ENCODE measurements around the gene OR10G4.

Gene OR10G4

DNA sequence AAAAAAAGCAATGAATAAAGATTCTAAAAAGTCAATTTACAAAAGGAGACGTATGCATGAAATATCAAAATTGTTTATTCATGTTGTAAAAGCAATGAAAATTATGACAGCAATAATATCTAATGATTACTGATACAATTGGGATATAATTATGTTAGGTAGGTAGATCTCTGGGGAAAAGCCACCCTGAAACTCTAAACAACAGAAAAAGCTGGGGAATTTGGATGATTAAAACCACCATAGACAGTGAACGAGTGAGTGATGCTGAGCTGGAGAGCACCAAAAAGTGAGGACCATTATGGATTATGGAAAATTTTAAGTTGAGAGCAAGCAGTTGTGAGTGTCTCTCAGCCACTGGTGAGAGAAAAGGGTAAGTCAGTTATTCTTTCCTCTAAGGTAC is 13.7 kb downstream of the OR10G4 start, which contains the start of gene OR10G8:
Gene OR10G8, plus strand, starts transcription at position 301 of the 400 bp plus-strand sequence. CDS start 2,825 bp downstream, outside the sequence.
- H3K4me3 ChIP-seq (ENCODE audit: low read length), result no peak within 1 kb of the TSS
- no peak for DNase-seq (ENCODE audit: low read depth)
- no peak for TF ChIP-seq CTCF (conservative IDR thresholded peaks at IDR 0.05; ENCODE audit: low read length)

DNA sequence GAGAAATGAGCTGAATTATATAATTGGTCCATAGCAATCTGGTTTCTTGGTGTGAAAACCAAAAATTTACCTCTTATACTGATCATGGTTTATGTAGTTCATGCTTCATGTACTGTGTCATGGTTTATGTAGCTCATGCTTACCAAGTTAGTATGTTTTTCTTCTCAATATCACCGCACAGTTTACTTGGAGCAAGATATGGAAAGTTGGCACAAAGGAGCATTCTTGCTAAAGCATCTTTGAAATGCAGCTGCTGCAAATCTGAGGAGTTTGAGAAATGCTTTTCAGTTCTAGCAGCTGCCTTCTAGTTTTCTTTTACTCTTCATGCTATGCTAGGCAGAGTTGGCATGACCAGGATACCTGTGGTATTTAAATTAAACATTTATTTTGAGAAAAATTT is 23.9 kb downstream of the OR10G4 start:
- H3K4me3 ChIP-seq (ENCODE audit: low read length), result no peak overlapping the region
- DNase-seq (ENCODE audit: low read depth), result no peak
- no peak for TF ChIP-seq CTCF (conservative IDR thresholded peaks at IDR 0.05; ENCODE audit: low read length)

DNA sequence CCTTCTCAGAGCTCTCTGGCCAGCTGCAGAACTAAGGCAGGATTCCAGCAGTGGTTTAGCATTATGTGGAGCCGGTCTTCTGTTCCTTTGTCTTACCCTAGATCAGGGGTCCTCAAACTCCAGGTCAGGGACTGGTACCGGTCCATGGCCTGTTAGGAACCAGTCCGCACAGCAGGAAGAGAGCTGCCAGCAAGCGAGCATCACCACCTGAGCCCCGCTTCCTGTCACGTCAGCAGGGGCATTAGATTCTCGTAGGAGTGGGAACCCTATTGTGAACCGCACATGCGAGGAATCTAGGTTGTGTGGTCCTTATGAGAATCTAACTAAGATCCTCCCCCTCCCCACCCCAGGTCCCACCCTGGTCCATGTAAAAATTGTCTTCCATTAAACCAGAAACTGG is 26.8 kb downstream of the OR10G4 start:
- no peak for TF ChIP-seq CTCF (conservative IDR thresholded peaks at IDR 0.05; ENCODE audit: low read length)
- DNase-seq (ENCODE audit: low read depth), result no peak
- H3K4me3 ChIP-seq (ENCODE audit: low read length), result no peak overlapping the region

DNA sequence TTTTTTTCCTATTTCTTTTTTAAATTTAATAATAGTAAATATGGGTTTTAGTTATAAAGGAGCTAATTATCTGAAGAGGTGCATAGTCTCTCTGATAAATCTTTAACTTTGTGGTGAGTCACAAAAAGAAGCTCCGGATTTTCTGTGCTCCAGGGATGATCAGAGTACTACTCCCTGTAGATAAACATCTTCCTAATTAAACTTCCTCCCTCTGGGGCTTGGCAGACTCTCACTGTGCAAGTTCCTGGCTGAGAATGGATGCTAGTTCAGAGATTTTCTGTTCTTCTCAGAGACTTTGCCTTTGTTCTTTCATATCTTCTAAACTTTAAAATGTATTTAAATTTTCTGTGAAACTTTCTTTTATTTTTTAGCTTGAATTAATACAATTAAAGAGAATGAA is 28.5 kb downstream of the OR10G4 start, which contains the start of gene OR10G7:
Gene OR10G7, minus strand, starts transcription at position 72 of the 400 bp plus-strand sequence. CDS start 2,324 bp downstream, outside the sequence.
- TF ChIP-seq CTCF (conservative IDR thresholded peaks at IDR 0.05; ENCODE audit: low read length), result no peak
- DNase-seq (ENCODE audit: low read depth), result no peak
- no peak within 1 kb of the TSS for H3K4me3 ChIP-seq (ENCODE audit: low read length)

GRCh38 chr11:124043420-124043819 is 30.6 kb downstream of the OR10G4 start:
- no peak for TF ChIP-seq CTCF (conservative IDR thresholded peaks at IDR 0.05; ENCODE audit: low read length)
- H3K4me3 ChIP-seq (ENCODE audit: low read length), result no peak overlapping the region
- DNase-seq (ENCODE audit: low read depth), result no peak

GRCh38 chr11:124050748-124051147 is 38.0 kb downstream of the OR10G4 start:
- H3K4me3 ChIP-seq (ENCODE audit: low read length), result no peak overlapping the region
- no peak for DNase-seq (ENCODE audit: low read depth)
- TF ChIP-seq CTCF (conservative IDR thresholded peaks at IDR 0.05; ENCODE audit: low read length), result no peak

DNA sequence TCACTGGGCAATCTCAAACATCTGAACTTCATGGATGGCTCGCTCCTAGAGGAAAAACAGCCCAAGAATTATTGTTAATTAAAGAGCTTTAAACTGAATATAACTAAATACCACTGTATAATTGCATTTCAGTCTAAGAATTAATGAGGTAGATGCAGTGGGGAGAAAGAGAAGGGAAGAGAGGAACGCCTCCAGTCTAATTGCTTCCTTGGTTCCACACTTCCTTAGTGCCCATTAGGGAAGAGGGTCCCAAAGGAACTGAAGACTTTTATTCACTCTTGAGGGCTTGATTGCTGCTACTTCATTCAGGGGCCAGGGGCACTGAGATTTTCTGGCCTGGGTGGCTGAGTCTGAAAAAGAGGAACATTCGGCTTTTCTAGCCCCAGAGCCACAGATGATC is 40.2 kb downstream of the OR10G4 start:
- DNase-seq (ENCODE audit: low read depth), result no peak
- no peak for TF ChIP-seq CTCF (conservative IDR thresholded peaks at IDR 0.05; ENCODE audit: low read length)
- no peak overlapping the region for H3K4me3 ChIP-seq (ENCODE audit: low read length)
